NCI-H345 treated with DMSO at 0.1 percent for 48 hours (cell line): ENCODE measurements around the gene PARP16.
A peak's percentile ranks its signal among the peaks of the same experiment; 100 is the strongest.

Source experiments
- DNase-seq: peaks from one replicate; lab custom pipeline; 2025; ENCODE audit not compliant: unreplicated experiment; lab: John Stamatoyannopoulos, UW

The PARP16 gene, protein sequence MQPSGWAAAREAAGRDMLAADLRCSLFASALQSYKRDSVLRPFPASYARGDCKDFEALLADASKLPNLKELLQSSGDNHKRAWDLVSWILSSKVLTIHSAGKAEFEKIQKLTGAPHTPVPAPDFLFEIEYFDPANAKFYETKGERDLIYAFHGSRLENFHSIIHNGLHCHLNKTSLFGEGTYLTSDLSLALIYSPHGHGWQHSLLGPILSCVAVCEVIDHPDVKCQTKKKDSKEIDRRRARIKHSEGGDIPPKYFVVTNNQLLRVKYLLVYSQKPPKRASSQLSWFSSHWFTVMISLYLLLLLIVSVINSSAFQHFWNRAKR

DNA sequence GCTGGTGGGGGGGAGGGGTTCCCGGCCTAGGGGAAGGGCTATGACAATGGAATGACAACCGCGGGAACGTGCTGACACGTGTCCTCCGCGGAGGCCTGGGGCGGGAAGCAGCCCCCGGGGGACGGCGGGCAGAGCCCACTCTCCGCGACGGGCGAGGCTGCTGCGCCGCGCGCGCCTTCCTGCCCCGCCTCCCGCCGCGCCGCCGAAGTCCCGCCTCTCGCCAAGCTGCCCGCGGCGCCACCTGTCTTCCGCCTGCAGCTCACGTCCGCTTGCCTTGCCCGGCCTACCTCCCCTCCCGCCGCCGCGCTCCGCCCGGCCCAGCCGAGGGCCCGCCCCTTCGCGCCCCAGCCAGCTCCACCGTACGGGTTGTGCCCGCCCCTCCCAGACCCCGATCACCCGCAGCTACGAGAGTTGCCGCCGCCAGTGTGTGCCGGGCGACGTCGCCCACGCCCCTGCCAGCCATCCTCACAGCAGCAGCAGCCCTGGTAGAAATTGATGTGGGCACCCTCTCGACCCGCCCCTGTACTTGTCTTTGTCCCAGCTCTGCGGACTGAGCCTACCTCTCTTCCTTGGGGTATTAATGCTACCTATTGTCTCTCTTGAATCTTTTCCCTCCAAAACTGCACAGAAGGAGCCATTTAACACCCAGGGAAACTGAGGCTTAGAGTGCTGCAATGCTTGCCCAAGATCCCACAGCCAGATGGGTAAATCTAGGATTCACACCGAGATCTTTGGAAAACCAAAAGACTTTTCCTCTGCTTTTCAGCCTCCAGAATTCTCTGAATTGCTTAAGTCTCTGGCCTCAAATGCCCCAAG lies at the start of gene PARP16:
Gene PARP16 (minus strand): TSS at position 180 of the 816 bp plus-strand sequence. CDS start 457 bp downstream, outside the sequence.
- peak; percentile 62 for DNase-seq

DNA sequence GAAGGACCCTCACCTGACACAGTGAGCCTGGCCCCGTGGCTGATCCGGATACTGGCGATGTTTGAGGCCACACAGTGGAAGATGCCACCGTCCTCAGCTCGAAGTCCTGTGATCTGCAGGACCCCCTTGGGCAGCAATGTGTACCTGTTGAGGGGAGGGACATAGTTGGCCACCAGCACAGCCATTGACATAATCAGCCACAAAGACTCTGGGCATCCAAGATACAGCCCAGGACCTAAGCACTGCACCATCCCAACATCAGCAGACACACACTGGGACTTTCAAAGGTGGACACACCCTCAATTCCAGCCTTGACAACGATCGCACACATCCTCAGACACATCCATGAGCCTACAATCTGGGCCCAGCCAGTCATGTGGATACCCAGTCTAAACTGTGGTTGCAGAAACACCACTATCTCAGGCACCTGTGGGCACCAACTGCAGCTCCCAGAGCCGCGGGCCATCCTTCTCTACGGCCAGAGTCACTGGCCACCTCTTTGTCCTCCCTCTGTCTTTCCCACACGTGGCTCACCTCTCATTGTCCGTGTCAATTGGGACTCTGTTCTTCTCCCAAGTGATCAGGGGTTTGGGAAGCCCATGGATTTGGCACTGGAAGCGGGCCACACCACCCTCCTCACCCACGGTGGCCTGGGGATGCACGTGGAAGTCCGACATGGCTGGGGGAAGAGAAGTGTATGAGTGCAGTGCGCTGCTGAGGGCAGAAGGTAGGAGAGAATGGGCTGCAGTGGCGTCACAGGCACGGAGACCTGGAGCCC lies 48.8 kb upstream of the PARP16 start:
- no peak for DNase-seq

DNA sequence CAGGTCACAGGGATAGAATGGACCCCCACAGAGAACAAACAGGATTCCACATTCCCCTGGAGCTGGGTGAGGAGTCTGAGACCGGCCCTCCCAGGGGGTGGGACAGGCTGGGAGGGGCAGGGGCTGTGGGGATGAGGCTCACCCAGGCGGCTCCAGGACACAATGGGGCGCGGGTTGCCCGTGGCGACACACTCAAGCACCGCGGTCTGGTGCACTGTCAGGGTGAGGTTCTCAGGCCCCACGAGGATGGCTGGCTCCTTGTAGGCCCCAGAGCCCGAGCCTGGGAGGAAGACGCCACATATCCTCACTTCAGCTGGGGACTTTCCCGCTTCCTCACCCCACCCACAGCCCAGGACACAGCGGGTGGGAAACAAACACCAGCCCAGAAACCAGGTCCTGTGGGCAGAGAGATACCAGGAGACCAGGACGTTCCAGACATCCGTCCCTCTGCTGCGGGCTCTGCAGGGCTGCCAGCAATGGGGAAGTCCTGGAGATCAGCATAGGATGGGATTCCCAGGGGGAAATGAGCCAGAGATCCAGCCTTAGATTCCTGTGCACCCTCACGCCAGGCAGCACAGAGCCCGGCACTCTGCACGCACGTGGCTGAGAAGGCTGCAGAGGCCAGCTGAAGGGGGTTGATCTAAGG lies 48.0 kb upstream of the PARP16 start:
- no peak for DNase-seq

- DNase-seq: no peak
Observed at GRCh38 chr15:65333856-65334255, 47.2 kb upstream of the PARP16 start.

DNA sequence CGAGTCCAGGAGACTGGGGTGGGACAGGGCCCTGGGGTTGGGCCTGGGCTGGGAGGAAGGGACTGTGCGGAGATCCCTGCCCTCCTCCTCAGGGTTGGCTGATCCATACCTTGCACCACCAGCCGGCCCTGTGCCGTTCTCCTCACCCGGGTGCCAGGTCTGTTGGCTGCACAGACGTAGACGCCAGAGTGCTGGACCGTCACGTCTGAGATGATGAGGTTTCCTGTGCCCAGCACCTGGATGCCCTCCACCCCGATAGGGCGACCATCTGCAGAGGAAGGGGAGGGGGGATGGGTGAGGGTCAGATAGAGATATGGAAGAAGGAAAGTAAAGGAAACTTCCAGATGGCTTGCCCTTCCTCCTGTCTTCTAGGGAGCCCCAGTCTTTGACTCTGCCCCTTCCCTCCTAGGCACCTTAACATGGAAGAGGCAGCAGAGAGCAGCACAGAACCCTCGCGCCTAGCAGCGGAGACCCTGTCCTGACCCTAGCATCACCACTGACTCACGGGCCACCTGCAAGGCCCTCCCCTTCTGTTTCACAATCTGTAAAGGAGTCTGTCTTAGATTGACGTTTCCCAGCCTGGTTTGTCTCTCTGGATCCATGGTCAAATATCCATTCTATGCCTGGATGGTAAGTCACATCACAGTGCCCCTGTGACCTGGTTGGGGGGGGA lies 46.6 kb upstream of the PARP16 start:
- DNase-seq: no peak

GRCh38 chr15:65332391-65333147 lies 45.9 kb upstream of the PARP16 start:
- DNase-seq: no peak

GRCh38 chr15:65331811-65332210 lies 45.1 kb upstream of the PARP16 start:
- DNase-seq: no peak

DNA sequence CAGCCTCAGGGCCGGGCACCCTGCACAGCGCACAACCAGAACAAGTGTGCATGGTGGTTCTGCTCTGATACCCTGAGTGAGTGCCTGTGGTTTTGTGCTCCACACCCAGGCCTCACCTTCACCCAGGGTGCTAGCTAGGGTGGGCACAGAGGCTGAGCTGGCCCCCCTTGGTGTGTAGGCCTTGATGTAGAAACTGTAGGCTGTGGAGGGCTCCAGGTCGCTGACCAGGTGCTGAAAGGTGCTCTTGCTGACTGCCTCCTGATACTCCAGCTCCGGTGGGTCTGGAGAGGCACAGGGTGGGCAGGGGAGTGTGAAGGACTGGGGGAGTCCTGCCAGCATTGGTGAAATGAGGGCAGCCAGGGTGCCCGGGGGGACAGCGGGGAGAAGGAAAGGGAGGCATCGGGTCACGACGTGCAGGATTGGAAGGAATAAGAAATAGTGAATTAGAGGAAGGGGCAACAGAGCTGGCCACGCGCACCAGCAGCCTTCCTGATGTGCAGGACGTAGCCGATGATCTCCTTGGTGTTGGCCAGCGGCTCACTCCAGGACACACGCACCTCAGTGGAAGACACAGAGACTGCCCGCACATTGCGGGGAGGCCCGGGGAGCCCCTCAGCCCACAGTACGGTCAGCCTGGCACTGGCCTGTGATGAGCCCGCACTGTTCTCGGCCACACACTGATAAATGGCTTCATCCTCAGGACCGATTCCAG lies 44.4 kb upstream of the PARP16 start:
- DNase-seq: no peak

DNA sequence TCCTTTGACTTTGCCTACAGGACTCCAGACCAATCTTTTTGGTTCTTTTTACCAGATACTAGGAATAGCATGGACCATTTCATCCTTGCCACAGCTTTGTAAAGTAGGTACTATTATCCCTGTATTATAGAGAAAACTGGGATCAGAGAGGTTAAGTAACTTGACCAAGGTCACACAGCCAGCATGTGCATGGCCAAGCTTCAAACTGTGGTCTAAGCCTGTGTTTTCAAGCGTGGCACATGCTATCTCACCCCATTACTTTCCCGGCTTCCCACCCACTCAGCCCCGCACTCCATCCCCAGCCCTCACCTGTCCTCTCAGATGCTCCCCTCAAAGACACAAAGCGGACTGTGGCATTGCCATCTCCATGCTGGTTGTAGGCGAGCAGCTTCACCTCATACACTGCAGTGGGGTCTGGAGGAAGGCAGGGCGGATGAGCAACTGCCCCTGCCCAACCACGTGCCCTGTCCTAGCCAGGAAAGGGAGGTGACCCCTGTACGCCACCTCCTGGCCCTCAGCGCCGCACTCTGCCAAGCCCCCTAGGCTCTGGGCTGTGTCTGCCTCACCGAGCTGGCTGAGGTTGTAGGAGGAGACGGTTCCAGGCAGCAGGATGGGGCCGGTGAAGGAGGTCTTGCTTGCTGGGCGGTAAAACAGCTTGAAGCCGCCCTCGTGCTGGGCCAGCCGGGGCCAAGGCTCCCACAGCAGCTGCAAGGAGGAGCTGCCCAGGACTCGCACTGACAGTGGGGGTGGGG lies 43.5 kb upstream of the PARP16 start:
- DNase-seq: no peak

DNA sequence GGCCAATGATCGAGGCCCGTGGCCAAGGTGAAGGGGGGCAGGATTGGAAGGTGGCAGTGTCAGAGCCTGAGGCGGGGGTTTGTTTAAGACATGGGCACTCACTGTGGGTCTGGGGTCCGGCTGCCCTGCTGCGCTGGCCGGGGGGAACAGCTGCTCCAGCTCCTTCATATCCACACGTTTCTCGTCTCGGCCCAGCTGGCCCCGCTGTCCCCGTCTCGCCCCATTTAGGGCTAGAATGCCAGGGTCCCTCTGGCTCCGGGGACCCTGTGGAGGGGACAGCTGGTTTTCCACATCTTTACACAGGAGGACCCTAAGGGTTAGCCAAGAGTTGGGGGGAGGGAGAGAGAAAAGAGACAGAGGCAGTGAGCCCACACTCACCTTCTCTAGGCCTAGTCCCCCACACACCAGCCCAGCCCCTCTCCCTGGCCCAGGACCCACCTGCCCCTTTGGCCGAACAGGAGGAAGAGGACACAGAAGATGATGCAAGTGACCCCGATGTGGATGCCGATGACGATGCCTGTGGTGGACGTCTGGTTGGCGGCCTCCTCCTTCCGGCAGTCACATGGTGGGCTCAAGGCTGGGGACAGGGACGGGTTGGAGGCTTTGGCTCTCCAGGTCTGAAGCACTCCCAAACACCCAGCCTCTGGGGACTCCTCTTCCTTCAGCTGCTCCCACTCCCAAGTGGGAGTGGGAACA lies 42.8 kb upstream of the PARP16 start:
- DNase-seq: no peak

DNA sequence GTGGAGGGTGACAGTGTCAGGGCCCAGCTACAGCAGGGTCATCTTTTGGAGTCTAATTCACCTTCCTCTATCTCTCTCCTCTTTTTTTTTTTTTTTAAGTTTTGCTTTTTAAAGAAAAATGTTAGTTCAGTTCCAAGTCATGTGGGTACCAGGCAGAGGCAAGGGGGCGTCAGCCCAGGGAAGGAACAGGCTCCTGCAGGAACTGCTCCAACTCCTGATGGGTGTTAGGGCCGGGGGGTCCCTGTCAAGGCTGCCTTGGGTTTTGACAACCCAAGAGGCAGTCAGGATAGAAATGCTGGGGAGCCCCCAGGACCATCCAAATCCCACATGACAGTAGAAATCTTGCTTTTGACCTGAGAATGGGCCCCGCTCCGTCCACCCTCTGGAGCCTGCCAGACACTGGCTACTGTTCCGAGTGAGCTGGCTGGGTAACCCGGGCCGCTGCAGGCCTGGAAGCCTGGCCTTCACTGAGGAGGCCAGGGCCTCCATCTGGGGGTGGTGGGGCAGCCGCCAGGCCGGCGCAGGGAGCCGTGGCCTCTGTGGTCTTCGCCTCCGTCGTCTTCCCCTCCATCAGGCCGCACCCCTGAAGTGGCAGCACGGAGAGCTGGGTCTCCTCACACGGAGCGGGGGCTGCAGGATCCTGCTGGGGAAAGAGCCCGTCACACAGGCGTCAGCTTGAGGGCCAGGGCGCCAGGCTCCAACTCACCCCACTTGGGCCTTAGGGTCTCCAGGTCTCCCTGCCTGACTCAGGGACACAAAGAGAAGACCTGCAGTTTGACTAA lies 42.0 kb upstream of the PARP16 start:
- DNase-seq: no peak

DNA sequence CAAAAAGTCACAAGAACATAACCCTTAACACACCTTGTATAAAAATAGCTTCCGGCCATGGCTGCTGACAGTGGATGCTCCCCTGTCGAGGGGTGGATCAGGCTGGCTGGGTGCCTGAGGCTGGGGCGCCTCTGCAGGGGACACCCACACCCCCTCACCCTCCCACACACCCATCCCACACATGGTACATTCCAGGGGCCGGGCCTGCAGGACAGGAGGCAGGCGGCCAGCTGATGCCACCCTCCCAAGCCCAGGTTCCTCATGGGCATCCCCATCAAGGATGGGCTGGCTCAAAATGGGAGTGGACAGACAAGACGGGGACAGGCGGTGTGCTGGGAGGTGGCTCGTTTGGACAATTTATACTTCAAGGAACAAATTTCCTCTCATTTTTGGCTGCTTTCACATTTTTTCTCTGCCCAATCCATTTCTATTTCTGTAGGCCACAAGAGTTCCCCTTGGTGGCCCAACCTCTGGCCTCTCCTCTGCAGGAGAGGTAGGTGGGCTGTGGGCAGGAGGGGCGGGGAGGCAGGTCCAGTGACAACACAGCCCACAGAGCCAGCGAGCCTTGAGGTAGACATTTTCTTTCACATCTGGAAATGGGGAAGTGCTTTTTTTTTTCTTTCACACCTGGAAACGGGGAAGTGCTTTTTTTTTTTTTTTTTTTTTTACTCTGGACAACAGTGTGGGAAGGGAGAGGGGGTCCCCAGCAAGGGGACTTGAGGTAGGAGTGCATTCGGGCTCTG lies 41.1 kb upstream of the PARP16 start:
- DNase-seq: no peak

DNA sequence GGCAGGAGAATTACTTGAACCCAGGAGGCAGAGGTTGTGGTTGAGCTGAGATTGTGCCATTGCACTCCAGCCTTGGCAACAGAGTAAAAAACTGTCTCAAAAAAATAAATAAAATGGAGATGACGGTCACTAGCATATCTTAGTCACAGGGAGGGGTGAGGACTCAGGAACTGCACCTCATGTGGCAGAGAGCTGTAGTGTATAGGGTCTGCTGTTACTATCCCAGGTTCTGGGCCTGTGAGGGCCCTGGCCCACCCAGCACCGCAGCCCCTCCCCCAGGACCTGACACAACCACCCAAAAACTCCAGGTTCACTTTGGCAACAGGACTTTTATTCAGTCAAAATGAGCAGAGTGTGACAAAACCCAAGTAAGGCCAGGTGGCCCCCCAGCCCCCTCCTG lies 40.1 kb upstream of the PARP16 start:
- DNase-seq: no peak

GRCh38 chr15:65326117-65326526 lies 39.4 kb upstream of the PARP16 start:
- DNase-seq: no peak

DNA sequence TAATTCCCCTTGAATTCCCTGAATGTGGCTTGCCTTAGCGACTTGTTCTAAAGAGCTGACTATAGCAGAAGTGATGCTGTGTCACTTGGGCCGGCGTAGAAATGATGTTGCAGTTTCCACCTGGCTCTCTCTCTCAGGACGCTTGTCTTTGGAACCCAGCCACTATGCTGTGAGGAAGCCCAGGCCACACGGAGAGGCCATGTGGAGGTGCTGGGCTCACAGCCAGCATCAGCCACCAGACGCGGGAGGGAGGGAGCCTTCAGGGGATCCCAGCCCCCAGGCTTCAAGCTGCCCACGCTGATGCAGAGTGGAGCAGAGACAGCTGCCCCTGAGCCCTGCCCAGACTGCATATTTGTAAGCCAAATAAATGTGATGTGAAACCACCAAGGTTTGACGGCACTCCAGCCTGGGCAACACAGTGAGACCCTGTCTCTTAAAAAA lies 36.4 kb upstream of the PARP16 start:
- peak; percentile 10 for DNase-seq

DNA sequence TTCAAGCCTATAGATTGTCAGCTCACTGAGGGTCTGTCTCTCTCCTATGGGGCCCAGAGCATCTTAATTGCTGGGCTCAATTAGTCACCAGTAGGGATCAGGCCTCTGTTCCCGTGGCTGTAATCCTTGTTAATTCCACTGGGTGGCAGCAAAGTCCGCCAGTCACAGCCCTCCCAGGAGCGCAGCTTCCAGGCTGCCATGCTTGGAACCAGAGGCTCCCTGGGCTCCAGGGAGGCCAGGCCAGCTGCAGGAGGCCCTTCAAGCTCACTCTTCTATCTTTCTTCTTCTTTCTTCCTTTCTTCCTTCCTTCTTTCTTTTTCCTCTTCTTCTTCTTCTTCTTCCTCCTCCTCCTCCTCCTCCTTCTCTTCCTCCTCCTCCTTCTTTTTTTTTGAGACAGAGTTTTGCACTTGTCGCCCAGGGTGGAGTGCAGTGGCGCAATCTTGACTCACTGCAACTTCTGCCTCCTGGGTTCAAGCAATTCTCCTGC lies 32.2 kb upstream of the PARP16 start:
- peak; percentile 40 for DNase-seq
